GM12872 (cell line): ENCODE data around the gene ACHE.

Experiments used
- TF ChIP-seq, protein P1 (sequence below): IDR thresholded peaks from 3 replicates; pipeline ENCODE4 v1.5.1; 2011; ENCODE audit warnings: low read depth, mild to moderate bottlenecking, low read length, moderate library complexity; ENCODE audit not compliant: insufficient read depth

Gene ACHE

DNA sequence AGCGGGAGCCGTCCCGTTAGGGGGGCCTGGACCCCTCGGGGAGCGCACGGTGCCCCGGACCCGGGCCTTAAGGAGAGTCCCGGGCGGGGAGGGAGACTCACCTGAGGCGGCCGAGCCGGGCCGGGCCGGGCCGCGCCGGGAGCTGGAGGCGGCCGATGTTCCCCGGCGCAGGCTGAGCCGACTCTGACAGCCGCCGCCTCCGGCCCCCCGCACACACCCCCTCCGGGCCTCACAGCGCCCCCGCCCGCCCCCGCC, at the start of gene ACHE:
ACHE (minus strand) TSS at position 188 of the 255 bp plus-strand sequence. CDS start 1,656 bp downstream, outside the sequence.
- TF ChIP-seq, protein P1, sequence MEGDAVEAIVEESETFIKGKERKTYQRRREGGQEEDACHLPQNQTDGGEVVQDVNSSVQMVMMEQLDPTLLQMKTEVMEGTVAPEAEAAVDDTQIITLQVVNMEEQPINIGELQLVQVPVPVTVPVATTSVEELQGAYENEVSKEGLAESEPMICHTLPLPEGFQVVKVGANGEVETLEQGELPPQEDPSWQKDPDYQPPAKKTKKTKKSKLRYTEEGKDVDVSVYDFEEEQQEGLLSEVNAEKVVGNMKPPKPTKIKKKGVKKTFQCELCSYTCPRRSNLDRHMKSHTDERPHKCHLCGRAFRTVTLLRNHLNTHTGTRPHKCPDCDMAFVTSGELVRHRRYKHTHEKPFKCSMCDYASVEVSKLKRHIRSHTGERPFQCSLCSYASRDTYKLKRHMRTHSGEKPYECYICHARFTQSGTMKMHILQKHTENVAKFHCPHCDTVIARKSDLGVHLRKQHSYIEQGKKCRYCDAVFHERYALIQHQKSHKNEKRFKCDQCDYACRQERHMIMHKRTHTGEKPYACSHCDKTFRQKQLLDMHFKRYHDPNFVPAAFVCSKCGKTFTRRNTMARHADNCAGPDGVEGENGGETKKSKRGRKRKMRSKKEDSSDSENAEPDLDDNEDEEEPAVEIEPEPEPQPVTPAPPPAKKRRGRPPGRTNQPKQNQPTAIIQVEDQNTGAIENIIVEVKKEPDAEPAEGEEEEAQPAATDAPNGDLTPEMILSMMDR = no peak

DNA sequence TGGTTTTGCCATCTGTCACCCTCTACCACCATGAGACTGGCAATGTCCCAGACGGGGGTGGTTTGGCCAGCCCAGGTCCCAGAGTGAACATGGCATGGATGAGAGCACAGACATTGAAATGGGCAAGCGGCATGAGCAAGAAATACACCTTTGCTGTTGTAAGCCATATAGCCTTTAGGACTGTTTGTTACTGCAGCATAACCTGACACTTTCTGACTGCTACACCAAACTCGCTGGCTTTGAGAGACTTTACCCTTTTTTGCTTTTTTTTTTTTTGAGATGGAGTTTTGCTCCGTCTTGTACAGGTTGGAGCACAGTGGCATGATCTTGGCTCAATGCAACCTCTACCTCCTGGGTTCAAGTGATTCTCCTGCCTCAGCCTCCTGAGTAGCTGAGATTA, 48.5 kb upstream of the ACHE start:
- TF ChIP-seq, protein P1 = no peak

DNA sequence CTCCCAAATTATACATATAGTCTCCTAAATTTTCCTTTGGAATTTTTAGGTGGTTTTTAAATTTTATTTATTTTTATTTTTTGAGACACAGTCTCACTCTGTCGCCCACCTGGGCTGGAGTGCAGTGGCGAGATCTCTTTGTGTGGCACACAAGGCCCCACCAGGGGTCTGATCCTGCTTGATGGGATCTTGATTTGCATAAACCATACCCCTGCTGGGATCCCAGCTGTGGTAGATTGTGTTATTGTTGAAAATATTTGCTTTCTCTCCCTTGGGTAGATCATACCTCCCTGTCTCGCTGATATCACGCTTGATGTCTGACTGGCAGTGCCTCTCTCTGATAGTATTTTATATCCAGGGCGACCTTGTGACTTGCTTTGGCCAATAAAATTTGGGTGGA, 48.0 kb upstream of the ACHE start:
- TF ChIP-seq, protein P1 = no peak

DNA sequence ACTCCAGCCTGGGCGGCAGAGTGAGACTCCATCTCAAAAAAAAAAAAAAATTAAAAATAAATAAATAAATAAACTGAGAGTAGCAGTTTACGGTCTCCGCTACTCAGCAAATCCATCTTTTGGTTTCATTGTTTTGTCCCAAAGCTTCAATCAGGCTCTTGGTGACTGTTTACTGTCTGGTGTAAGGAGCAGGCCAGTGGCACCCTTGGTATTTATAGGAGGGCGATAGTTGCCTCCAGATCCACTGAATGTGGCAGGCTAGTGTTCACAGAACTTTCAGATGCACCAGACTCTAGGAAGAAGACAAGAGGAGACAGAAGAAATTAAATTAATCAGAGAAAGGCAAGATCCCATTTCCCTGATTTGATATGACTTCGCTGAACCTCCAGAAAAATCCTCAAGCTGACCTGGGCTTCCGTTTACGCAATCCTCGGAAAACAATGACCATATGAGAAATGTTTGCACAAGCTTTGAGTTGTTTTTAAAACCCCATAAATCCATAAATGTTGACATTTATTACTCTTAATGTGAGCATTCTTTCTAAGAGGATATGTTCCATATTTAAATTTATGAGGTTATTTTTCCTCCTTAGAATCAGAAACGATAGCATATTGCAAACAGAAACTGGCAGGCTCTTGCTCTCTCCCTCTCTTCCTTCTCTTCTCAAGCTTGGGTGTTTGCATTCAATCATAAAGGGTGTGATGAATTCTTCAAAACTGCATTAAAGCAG, 46.5 kb upstream of the ACHE start:
- TF ChIP-seq, protein P1 = no peak

DNA sequence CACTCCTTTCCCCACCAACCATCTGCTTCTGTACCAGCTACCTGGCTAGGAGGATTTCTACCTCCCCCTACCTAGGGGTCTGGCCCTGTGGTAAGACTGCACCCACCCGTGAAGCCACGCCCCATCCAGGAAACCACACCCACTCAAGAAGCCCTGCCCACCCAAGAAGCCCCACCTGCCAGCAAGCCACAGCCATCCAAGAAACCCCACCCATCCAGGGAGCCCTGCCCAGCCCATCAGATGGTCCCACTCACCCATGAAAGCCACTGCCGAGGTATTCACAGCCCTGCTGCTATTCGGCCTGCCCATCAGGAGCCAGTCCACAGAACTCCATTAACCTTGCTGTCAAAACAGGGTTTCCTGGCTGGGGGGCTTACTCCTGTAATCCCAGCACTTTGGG, 38.0 kb upstream of the ACHE start:
- TF ChIP-seq, protein P1 = no peak

DNA sequence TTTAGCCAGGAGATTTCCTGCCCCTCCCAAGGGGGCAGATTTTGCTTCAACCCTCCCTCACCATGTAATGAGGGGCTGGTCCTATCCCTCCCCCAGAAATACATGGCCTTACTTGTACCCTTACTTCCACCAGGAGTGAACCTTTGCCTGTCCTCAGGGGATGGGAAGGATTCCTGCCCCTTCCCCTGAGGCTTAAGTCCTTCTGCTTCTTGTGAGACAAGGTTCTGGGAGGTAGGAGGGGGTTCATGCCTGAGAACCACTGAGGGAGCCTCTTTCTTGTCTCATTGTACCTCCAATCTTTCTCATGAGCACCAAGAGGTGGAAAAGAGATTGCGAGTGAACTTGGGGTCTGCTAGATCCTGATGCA, 34.1 kb upstream of the ACHE start:
- TF ChIP-seq, protein P1 = no peak

DNA sequence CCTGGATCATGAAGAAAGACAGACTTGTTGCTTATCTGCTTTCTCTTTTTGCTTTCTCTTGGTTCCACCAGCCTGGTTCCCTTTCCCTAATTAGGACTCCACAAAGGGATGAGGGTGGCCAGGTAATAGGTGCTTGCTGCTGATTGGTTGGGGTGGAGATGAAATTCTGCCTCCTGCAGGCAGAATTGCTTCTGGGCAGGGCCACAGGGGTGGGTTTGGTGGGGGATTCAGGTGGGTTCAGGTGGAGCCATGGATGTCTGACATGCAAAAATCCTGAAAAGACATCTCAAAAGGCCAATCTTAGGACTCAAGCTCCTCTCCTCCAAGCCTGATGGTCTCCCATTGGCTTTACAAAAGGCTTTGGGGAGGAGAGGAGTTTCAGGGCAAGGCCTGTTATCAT, 25.4 kb upstream of the ACHE start:
- TF ChIP-seq, protein P1 = no peak
